GM06990 (cell line): ENCODE measurements around the gene IRX2.

Source experiments
- DNase-seq: peaks from one replicate; pipeline ENCODE4 v3.0.0-alpha.2; 2011; ENCODE audit not compliant: insufficient read length; ENCODE audit errors: extremely low read depth
- H3K27me3 ChIP-seq: replicated peaks from 2 replicates; pipeline ENCODE4 v1.6.0; 2011; ENCODE audit warnings: low read length; ENCODE audit not compliant: control insufficient read depth, insufficient read depth
- H3K36me3 ChIP-seq: 2 replicates; pipeline ENCODE4 v1.5.1; 2011; ENCODE audit warnings: low read length; ENCODE audit not compliant: control insufficient read depth, insufficient read depth
- H3K4me3 ChIP-seq: replicated peaks from 2 replicates; pipeline ENCODE4 v1.5.1; 2011; ENCODE audit warnings: low read depth, mild to moderate bottlenecking, control low read depth, low read length
- CTCF ChIP-seq: IDR thresholded peaks from 2 replicates; pipeline ENCODE4 v1.5.1; 2011; ENCODE audit warnings: low read length, control low read depth, mild to moderate bottlenecking, inconsistent platforms; ENCODE audit not compliant: insufficient read depth, poor library complexity, severe bottlenecking

Gene IRX2

GRCh38 chr5:2699686-2700085 is 51.8 kb downstream of the IRX2 start:
- H3K27me3 ChIP-seq, result no peaks in the 10 kb centered on the region
- H3K36me3 ChIP-seq, result no peaks in the 10 kb centered on the region
- no peak for TF ChIP-seq CTCF
- no peak for DNase-seq
- H3K4me3 ChIP-seq, result no peak overlapping the region

- Histone ChIP-seq H3K4me3 (no peak overlapping the region), H3K27me3 (no peaks in the 10 kb centered on the region), H3K36me3 (no peaks in the 10 kb centered on the region)
- no peak for DNase-seq
- TF ChIP-seq CTCF, result no peak
Observed at GRCh38 chr5:2699231-2699630, 52.2 kb downstream of the IRX2 start.

GRCh38 chr5:2698581-2698980 is 52.9 kb downstream of the IRX2 start:
- no peaks in the 10 kb centered on the region for H3K36me3 ChIP-seq
- H3K27me3 ChIP-seq, result no peaks in the 10 kb centered on the region
- DNase-seq, result no peak
- no peak for TF ChIP-seq CTCF
- H3K4me3 ChIP-seq, result no peak overlapping the region

GRCh38 chr5:2697446-2698200 is 53.9 kb downstream of the IRX2 start:
- no peaks in the 10 kb centered on the region for H3K27me3 ChIP-seq
- TF ChIP-seq CTCF, result no peak
- H3K4me3 ChIP-seq, result no peak overlapping the region
- DNase-seq, result no peak
- H3K36me3 ChIP-seq, result no peaks in the 10 kb centered on the region

- DNase-seq, result no peak
- H3K36me3 ChIP-seq, result no peaks in the 10 kb centered on the region
- H3K4me3 ChIP-seq, result no peak overlapping the region
- no peaks in the 10 kb centered on the region for H3K27me3 ChIP-seq
- TF ChIP-seq CTCF, result no peak
Observed at GRCh38 chr5:2697041-2697440, 54.4 kb downstream of the IRX2 start.
